Muscle of arm (tissue), 12 donors: ENCODE data around the gene KDM7A. TPM values are rescaled to one million over a fixed set of nuclear protein-coding genes. Genes with fewer than 3 reads are reported as not detected.
A peak's percentile ranks its signal among the peaks of the same experiment; 100 is the strongest.

Source experiments
- DNase-seq: peaks from one replicate; pipeline ENCODE4 v3.0.0-alpha.2; 2013
- polyA plus RNA-seq, 12 donors: library from polyadenylated mRNA; unstranded; fragments of 120-200 nt; gene quantifications; one replicate each; pipeline ENCODE4 v1.2.1, GENCODE V29; 2013; ENCODE audit not compliant: insufficient read length in 12 of 12

The KDM7A gene
- polyA plus RNA-seq, 12 donors: 6.4 to 15.3 (median 9.6) TPM; not detected in 1

- DNase-seq: no peak
Measured at GRCh38 chr7:140084972-140085371, 91.8 kb downstream of the KDM7A start.

DNA sequence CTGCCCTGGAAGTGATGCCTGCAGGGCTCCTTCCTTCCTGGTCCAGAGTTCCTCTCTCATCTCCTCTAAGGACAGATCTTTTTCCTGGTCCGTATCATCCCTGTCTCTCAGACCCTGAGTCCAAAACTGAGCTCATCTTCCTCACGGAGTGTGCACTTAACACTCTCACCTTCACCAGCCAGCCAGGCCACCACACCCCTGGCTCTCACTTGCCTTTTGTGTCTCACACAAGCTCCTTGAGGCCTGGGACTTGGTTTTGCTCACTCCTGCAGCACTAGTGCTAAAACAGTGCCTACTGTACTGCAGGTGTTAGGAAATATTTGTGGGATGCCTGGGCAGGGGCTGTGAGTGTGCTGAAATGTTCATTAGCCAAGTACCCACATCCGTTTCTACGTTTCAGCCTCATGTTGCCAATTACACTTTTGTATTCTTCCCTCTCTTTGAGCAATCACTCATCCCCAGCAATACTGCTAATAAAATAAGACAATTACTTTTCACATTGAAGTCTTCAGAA lies 92.6 kb downstream of the KDM7A start:
- DNase-seq: no peak

- no peak for DNase-seq
Measured at GRCh38 chr7:140082770-140083169, 94.0 kb downstream of the KDM7A start.

DNA sequence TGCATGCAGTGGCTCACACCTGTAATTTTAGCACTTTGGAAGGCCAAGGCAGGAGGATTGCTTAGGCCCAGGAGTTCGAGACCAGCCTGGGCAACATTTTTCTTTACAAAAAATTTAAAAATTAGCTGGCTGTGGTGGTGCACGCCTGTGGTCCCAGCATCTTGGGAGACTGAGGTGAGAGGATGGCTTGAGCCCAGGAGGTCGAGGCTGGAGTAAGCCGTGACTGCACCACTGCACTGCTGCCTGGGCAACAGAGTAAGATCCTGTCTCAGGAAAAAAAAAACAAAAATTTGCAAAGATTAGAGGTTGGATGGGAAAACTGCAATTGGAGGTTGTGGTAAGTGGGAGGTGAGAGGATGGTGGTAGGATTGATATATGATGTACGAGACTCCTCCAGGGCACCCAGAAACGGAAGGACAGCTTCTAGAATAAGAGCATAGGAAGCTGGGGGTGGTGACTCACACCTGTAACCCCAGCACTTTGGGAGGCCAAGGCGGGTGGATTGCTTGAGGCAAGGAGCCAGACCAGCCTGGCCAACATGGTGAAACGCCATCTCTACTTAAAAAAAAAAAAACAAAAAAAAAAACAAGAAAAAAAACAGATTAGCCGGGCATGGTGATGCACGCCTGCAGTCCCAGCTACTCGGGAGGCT lies 94.9 kb downstream of the KDM7A start:
- no peak for DNase-seq

DNA sequence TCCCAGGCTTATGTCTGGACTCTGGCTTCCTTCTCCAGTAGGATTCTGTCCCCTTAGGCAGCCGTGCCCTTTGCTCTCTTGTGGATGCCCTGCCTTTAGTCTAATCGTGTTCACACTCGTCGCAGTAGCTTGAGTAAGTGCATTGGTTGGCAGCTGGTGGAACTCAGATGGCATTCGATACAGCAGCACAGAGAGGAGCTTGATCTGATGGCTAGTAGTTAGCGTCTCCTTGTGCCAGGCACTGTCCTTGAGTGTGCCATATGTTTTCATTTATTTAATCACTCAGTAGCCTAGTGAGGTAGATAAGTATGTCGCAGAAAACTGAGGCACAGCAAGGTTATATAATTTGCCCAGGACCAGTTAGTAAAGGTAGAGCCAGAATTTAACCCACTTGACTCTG lies 95.9 kb downstream of the KDM7A start:
- DNase-seq: no peak

- no peak for DNase-seq
Measured at GRCh38 chr7:140079121-140079536, 97.7 kb downstream of the KDM7A start.

DNA sequence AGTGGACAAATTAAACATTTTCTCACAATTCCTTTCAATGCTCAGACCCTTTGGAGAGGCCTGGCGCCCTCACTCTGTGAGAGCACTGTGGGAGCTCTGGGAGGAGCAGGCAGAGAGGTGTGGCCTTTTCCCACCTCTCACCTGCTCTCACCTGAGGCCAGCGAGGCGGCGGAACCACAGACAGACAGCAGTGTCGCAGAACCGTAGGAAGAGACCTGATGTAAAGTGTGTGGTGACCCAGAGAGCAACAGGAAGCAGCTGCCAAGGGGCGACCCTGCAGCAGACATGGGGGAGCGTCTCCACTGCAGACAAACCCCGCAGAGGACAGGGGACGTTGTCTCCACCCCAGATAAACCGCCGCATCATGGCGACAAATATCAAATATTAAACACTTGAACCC lies 98.4 kb downstream of the KDM7A start:
- DNase-seq: no peak

- DNase-seq: no peak
Measured at GRCh38 chr7:140074780-140075179, 102.0 kb downstream of the KDM7A start.

DNA sequence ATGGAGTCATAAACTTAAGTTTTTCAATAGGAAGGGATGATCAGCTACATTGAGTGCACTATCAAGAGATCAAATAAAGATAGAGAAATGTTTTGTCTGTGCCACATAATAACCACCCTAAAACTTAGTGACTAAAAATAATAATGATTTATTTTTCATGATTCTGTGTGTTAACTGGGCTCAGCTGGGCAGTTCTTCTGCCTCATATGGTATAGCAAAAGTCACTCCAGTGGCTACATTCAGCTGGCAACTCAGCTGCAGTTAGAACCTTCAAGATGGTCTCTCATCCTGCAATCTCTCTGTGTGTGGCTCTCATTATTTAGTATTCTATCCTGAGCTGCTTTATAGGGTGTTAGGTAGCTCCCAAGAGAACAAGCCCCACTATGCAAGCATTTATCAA lies 106.2 kb downstream of the KDM7A start:
- no peak for DNase-seq

DNA sequence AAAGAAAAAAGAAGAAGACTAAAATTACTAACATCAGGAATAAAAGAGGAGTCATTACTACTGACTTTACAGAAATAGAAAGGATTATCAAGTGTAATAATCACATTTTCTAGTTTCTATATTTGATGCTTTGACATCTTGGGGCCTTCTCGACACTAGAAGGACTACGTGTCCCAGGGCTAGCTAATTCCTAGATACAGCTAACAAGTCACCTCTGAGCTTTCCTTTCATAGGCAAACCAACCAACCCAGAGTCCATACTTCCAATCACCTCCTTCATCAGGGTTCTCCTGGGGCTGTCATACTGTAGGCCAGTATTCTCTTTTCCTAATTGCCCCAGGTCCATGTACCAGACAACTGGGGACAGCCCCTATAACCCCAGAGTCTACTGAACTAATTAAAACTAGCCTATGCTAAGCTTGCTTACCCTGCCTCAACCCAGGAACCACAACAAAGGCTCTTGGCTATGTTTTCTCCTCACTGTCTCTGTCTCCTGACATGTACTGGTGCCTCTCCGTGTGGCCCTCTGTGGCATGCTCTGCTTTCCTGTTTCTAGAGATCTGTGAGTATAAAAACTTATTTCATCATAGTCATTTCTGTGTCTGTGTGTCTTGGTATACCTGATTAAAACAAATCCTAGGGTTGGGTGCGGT lies 107.4 kb downstream of the KDM7A start:
- DNase-seq: no peak

GRCh38 chr7:140068033-140068432 lies 108.8 kb downstream of the KDM7A start:
- no peak for DNase-seq

- no peak for DNase-seq
Measured at GRCh38 chr7:140067052-140067451, 109.7 kb downstream of the KDM7A start.

GRCh38 chr7:140062528-140063299 lies 114.1 kb downstream of the KDM7A start, which contains the start of gene PARP12:
Gene PARP12, minus strand, starts transcription at chr7:140062951. Its CDS starts 104 bp downstream, at chr7:140062847.
- DNase-seq: peak; percentile 85

DNA sequence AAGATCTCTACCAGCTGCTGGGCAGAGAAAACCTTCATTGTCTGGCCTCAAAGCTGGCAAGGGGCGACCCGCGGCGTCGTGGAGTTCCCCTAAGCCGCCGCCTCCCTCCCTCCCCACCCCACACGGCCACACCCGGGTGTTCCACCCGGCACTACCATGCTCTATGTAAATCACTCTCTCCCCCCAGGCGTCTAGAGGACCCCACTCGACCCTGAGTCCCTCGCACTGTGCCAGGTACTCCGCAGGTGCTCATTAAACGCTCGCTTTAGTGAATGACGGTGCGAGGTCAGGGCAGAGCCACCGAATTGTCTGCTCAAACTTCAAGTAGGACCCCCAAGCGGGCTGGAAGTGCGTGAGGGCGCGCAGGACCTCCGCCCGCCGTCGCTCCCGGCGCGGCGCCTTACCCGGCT lies 114.7 kb downstream of the KDM7A start:
- DNase-seq: no peak

DNA sequence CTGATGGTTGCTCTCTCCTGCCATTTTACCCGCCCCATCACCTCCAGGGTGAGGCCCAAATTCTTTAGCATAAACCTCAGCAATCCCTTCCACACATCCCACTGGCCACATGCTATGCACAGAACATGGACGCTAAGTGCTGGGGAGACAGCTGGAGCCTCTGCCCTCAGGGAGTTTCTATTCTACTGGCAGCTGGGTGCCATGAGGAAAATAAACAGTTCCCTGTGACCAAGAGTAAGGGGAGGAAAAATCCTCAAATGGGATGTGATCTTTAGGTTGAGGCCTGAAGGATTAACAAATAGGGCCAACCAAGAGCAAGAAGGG lies 115.2 kb downstream of the KDM7A start:
- DNase-seq: no peak

- peak; percentile 53 for DNase-seq
Measured at GRCh38 chr7:140060788-140061606, 115.8 kb downstream of the KDM7A start.

GRCh38 chr7:140060243-140060630 lies 116.5 kb downstream of the KDM7A start:
- DNase-seq: no peak

- DNase-seq: no peak
Measured at GRCh38 chr7:140059273-140060242, 117.2 kb downstream of the KDM7A start.

GRCh38 chr7:140058517-140058916 lies 118.3 kb downstream of the KDM7A start:
- DNase-seq: no peak

GRCh38 chr7:140057143-140057535 lies 119.6 kb downstream of the KDM7A start:
- DNase-seq: no peak
